Sigmoid colon (tissue), 4 donors: ENCODE measurements around the gene SETD3.

ENCODE experiments used
- POLR2A ChIP-seq, 2 donors: fragments of 450-650 bp; IDR thresholded peaks; one replicate each; pipeline ENCODE4 v1.6.1; 2016; ENCODE audit warnings: antibody characterized with exemption in 2 of 2, mild to moderate bottlenecking in 2 of 2, moderate library complexity in 2 of 2
- POLR2AphosphoS5 ChIP-seq, 4 donors: sonication (generic); formaldehyde crosslinking; IDR thresholded peaks; one replicate each; pipeline ENCODE4 v1.6.1; 2017; ENCODE audit warnings: antibody characterized with exemption in 4 of 4
- TF ChIP-seq, protein P1 (sequence below), 4 experiments: fragments of 450-650 bp in 3 of 4; fragments of 200-600 bp in 1 of 4; IDR thresholded peaks; one replicate each; pipeline ENCODE4 v1.5.1; 2016 to 2019; ENCODE audit warnings: antibody characterized with exemption in 4 of 4, mild to moderate bottlenecking in 3 of 4, moderate library complexity in 2 of 4

DNA sequence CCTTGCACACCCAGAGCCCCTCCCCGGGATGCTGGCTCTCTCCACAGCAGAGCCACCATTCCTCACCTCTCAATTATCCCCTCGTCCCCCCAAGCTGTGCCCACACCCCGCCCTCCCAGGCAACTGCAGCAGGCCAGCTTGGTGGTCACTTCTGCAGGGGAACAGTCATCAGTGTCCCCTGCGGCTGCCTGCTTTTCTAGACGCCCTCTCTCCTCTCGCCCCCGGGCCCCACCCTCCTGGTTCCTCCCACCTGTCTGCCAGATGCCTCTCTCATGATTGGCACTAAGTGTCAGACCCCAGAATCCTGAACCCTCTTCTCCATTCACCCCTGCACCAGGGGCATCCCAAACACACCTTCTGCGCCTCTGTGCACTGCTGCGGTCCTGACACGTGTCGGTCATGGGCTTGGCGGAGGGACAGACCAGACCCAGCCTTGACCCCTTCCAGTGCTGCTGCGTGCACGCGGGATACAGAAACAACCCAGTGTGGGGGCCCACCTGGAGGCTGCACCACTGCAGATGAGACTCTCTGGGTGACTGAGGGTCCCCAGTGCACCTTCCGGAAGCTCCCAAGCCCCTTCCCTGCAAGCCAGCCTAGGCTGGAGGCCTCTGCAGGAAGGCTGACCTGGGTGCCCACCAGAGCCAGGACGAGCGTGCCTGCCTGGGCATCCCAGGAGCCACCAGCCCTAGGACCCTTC, 99.5 kb downstream of the SETD3 start:
- TF ChIP-seq, protein P1, sequence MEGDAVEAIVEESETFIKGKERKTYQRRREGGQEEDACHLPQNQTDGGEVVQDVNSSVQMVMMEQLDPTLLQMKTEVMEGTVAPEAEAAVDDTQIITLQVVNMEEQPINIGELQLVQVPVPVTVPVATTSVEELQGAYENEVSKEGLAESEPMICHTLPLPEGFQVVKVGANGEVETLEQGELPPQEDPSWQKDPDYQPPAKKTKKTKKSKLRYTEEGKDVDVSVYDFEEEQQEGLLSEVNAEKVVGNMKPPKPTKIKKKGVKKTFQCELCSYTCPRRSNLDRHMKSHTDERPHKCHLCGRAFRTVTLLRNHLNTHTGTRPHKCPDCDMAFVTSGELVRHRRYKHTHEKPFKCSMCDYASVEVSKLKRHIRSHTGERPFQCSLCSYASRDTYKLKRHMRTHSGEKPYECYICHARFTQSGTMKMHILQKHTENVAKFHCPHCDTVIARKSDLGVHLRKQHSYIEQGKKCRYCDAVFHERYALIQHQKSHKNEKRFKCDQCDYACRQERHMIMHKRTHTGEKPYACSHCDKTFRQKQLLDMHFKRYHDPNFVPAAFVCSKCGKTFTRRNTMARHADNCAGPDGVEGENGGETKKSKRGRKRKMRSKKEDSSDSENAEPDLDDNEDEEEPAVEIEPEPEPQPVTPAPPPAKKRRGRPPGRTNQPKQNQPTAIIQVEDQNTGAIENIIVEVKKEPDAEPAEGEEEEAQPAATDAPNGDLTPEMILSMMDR (IDR thresholded peaks at IDR 0.05) = no peak
- TF ChIP-seq POLR2AphosphoS5 (IDR thresholded peaks at IDR 0.05) = no peak
- TF ChIP-seq POLR2A (IDR thresholded peaks at IDR 0.05) = no peak
